CD4-positive, alpha-beta T cell (primary cell): ENCODE measurements around the gene SYT17. TPM values are rescaled to one million over a fixed set of nuclear protein-coding genes. Genes with fewer than 3 reads are reported as not detected.

Experiments
- ATAC-seq: fragments of 200-7000 bp; cut with Tn5 transposase; one replicate; pipeline ENCODE4 v1.10.0; 2022; ENCODE audit warnings: mild to moderate bottlenecking; ENCODE audit not compliant: poor library complexity
- CTCF ChIA-PET: fragments of 350-600 bp; sonication (Branson Sonifier 250); formaldehyde crosslinking; loops from one replicate; lab custom pipeline; 2021; ENCODE audit warnings: antibody characterized with exemption, inconsistent platforms; lab: Charles Lee
- POLR2A ChIA-PET: fragments of 350-600 bp; sonication (Branson Sonifier 250); formaldehyde crosslinking; loops from one replicate; lab custom pipeline; 2021; ENCODE audit warnings: antibody characterized with exemption, inconsistent platforms; lab: Charles Lee
- DNase-seq, 14 experiments: peaks; one replicate each; pipeline ENCODE4 v3.0.0-alpha.2; 2013 to 2020; ENCODE audit warnings: mixed read lengths in 2 of 14
- H3K27ac ChIP-seq, 2 donors: one replicate each; pipeline versions ENCODE4 v1.5.1 to v1.7.0; 2013; ENCODE audit warnings: low read length in 2 of 2, low read depth in 1 of 2, mild to moderate bottlenecking in 1 of 2
- H3K27me3 ChIP-seq, 2 experiments: 1 replicate in 1 of 2; 2 replicates in 1 of 2; pipeline versions ENCODE4 v1.6.1 to v1.7.0; 2013; ENCODE audit warnings: low read length in 2 of 2, control low read depth in 1 of 2, mild to moderate bottlenecking in 1 of 2, moderate library complexity in 1 of 2; ENCODE audit not compliant: insufficient read depth in 2 of 2, control insufficient read depth in 1 of 2
- H3K36me3 ChIP-seq: one replicate; pipeline ENCODE4 v1.6.1; 2013; ENCODE audit warnings: low read length, control low read depth; ENCODE audit not compliant: insufficient read depth
- H3K4me1 ChIP-seq: one replicate; pipeline ENCODE4 v1.6.1; 2013; ENCODE audit warnings: low read length, control low read depth; ENCODE audit not compliant: insufficient read depth
- H3K4me3 ChIP-seq: one replicate; pipeline ENCODE4 v1.5.1; 2013; ENCODE audit warnings: mild to moderate bottlenecking, low read length, moderate library complexity
- H3K9me3 ChIP-seq, 2 experiments: 1 replicate in 1 of 2; 2 replicates in 1 of 2; pipeline versions ENCODE4 v1.6.1 to v1.7.0; 2013; ENCODE audit warnings: low read length in 2 of 2, mild to moderate bottlenecking in 2 of 2, control low read depth in 1 of 2, moderate library complexity in 1 of 2; ENCODE audit not compliant: control insufficient read depth in 1 of 2, insufficient read depth in 1 of 2
- H3K27ac Mint-ChIP-seq: one replicate; pipeline ENCODE4 v1.8.0; 2020; ENCODE audit warnings: mixed read lengths
- H3K27me3 Mint-ChIP-seq: one replicate; pipeline ENCODE4 v1.8.0; 2021; ENCODE audit warnings: mixed read lengths
- H3K36me3 Mint-ChIP-seq: one replicate; pipeline ENCODE4 v1.8.0; 2021; ENCODE audit warnings: low read depth, mixed read lengths
- H3K4me1 Mint-ChIP-seq: one replicate; pipeline ENCODE4 v1.8.0; 2021; ENCODE audit warnings: low read depth, mixed read lengths
- H3K4me3 Mint-ChIP-seq: one replicate; pipeline ENCODE4 v1.8.0; 2020; ENCODE audit warnings: mild to moderate bottlenecking, mixed read lengths
- H3K9me3 Mint-ChIP-seq: one replicate; pipeline ENCODE4 v1.8.0; 2020; ENCODE audit warnings: mixed read lengths
- intact Hi-C, 2 experiments: fragments of 100-400 bp; cut with DNase I in 1 of 2; cut with micrococcal nuclease in 1 of 2; formaldehyde crosslinking; loops; one replicate each; pipeline versions ENCODE4 v1.15.1 to v1.9.0; 2023 to 2025; cut with DNase I, micrococcal nuclease
- total RNA-seq, 174 experiments: library from RNA in 2 of 174; stranded (reverse) in 2 of 174; gene quantifications; one replicate each; pipeline ENCODE4 v1.2.3 and lab custom pipeline; 2021 to 2026
- TF ChIP-seq, protein P1 (sequence below): fragments of 200-600 bp; IDR thresholded peaks from one replicate; pipeline ENCODE4 v1.8.0; 2022; ENCODE audit warnings: antibody characterized with exemption, mild to moderate bottlenecking

SYT17 gene
- total RNA-seq, 2 experiments from 2014 or later: not detected

DNA sequence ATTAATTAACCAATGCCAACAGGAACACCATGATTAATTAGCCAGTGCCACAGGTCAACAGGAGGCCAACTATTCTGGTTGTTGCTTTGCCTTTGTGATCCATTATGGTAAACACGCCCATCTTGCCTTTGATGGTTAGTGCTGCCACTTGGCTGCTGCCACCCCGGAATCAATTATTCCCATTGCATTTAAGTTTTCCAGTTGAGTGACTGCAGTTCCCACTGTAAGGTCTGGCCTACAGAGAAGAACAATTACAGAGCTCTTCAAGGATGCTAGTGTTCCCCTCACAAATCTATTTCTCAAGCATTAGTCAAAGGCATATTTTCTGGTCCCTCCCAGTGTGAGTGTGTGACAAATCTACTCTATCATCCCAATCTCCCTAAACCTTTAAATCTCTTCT is 110.4 kb downstream of the SYT17 start:
- H3K27ac Mint-ChIP-seq: no peak overlapping the region
- CTCF ChIA-PET: no interaction called here
- no peak for ATAC-seq

DNA sequence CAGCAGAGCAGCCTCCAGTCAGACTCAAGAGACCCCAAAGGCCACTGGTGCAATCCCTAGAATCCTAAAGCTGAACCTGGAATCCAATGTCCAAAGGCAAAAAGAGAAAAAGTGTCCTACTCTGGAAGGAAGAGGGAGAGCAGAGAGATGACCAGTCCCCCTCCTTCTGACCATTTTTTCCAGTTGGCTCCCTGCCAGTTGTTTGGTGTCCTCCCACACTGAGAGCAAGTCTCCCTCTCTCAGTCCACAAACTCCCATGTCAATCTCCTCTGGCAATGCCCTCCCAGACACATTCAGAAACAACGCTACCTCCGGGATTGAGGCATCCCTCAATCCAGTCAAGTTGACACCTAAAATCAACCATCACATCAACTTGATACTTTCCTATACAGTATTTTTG is 113.2 kb downstream of the SYT17 start:
- H3K36me3 ChIP-seq: no peaks in the 10 kb centered on the region
- no peak for DNase-seq
- Mint-ChIP-seq H3K27me3 (no peaks in the 10 kb centered on the region), H3K4me3 (no peak overlapping the region), H3K27ac (no peak overlapping the region), H3K36me3 (no peaks in the 10 kb centered on the region), H3K4me1 (no peaks in the 10 kb centered on the region), H3K9me3 (no peaks in the 10 kb centered on the region)
- no peaks in the 10 kb centered on the region for H3K4me1 ChIP-seq
- CTCF ChIA-PET: no interaction called here
- no peaks in the 10 kb centered on the region for H3K27me3 ChIP-seq
- H3K4me3 ChIP-seq: no peak overlapping the region
- POLR2A ChIA-PET: no interaction called here
- H3K27ac ChIP-seq: no peak overlapping the region
- no peak for ATAC-seq
- intact Hi-C loops: no loop called here
- no peaks in the 10 kb centered on the region for H3K9me3 ChIP-seq
- TF ChIP-seq, protein P1, sequence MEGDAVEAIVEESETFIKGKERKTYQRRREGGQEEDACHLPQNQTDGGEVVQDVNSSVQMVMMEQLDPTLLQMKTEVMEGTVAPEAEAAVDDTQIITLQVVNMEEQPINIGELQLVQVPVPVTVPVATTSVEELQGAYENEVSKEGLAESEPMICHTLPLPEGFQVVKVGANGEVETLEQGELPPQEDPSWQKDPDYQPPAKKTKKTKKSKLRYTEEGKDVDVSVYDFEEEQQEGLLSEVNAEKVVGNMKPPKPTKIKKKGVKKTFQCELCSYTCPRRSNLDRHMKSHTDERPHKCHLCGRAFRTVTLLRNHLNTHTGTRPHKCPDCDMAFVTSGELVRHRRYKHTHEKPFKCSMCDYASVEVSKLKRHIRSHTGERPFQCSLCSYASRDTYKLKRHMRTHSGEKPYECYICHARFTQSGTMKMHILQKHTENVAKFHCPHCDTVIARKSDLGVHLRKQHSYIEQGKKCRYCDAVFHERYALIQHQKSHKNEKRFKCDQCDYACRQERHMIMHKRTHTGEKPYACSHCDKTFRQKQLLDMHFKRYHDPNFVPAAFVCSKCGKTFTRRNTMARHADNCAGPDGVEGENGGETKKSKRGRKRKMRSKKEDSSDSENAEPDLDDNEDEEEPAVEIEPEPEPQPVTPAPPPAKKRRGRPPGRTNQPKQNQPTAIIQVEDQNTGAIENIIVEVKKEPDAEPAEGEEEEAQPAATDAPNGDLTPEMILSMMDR: no peak

More for the DNA sequence above, 110.4 kb downstream of the SYT17 start:
- no peak for DNase-seq
- POLR2A ChIA-PET: no interaction called here
- H3K27ac ChIP-seq: no peak overlapping the region
- no peaks in the 10 kb centered on the region for H3K9me3 Mint-ChIP-seq
- no peaks in the 10 kb centered on the region for H3K36me3 Mint-ChIP-seq
- H3K9me3 ChIP-seq: no peaks in the 10 kb centered on the region
- TF ChIP-seq, protein P1: no peak
- no peak overlapping the region for H3K4me3 Mint-ChIP-seq
- no peaks in the 10 kb centered on the region for H3K4me1 Mint-ChIP-seq
- intact Hi-C loops: no loop called here
- H3K4me1 ChIP-seq: no peaks in the 10 kb centered on the region
- H3K27me3 Mint-ChIP-seq: no peaks in the 10 kb centered on the region
- H3K36me3 ChIP-seq: no peaks in the 10 kb centered on the region
- no peak overlapping the region for H3K4me3 ChIP-seq
- H3K27me3 ChIP-seq: no peaks in the 10 kb centered on the region

DNA sequence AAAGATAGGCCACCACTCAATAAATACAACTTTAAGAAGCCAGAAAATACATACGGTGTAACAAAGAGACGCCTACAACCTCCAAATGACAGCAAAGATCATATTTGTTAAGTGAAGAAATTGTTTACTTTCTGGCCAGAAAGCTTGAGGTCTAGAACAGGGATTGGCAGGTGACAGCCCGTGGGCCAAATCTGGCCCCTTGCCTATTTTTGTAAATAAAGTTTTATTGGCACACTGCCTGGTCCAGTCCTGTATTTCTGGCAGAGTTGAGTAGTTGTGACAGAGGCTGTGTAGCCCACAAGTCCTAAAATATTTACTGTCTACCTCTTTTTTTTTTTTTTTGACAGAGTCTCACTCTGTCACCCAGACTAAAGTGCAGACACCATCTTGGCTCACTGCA is 114.1 kb downstream of the SYT17 start:
- H3K4me3 ChIP-seq: no peak overlapping the region
- Mint-ChIP-seq H3K9me3 (no peaks in the 10 kb centered on the region), H3K27ac (no peak overlapping the region), H3K27me3 (no peaks in the 10 kb centered on the region), H3K36me3 (no peaks in the 10 kb centered on the region), H3K4me1 (no peaks in the 10 kb centered on the region), H3K4me3 (no peak overlapping the region)
- intact Hi-C loops: no loop called here
- DNase-seq (no peak), ATAC-seq (no peak)
- POLR2A ChIA-PET: no interaction called here
- H3K27me3 ChIP-seq: no peaks in the 10 kb centered on the region
- TF ChIP-seq, protein P1: no peak
- H3K9me3 ChIP-seq: no peaks in the 10 kb centered on the region
- CTCF ChIA-PET: no interaction called here
- H3K36me3 ChIP-seq: no peaks in the 10 kb centered on the region
- H3K27ac ChIP-seq: no peak overlapping the region
- no peaks in the 10 kb centered on the region for H3K4me1 ChIP-seq
